Esophagus muscularis mucosa (tissue), 4 donors: ENCODE measurements around the gene PARD3B. TPM values are rescaled to one million over a fixed set of nuclear protein-coding genes. Genes with fewer than 3 reads are reported as not detected.

ENCODE experiments used
- DNase-seq: peaks from one replicate; pipeline ENCODE4 v3.0.0-alpha.2; 2017; ENCODE audit errors: extremely low spot score
- H3K27ac ChIP-seq, 4 donors: fragments of 200-600 bp; sonication (generic); replicated peaks in 1 of 4; 1 replicate in 3 of 4; 2 replicates in 1 of 4; pipeline ENCODE4 v1.5.1; 2016 to 2019; ENCODE audit warnings: mild to moderate bottlenecking in 1 of 4
- H3K27me3 ChIP-seq, 4 donors: fragments of 200-600 bp; sonication (generic); one replicate each; pipeline versions ENCODE4 v1.5.1 to v1.6.0; 2016 to 2019
- H3K36me3 ChIP-seq, 4 donors: fragments of 200-600 bp; sonication (generic); one replicate each; pipeline ENCODE4 v1.5.1; 2016 to 2019
- H3K4me1 ChIP-seq, 4 donors: fragments of 200-600 bp; sonication (generic); one replicate each; pipeline ENCODE4 v1.5.1; 2016 to 2019
- H3K4me3 ChIP-seq, 4 donors: fragments of 200-600 bp; sonication (generic); 1 replicate in 2 of 4; 2 replicates in 2 of 4; pipeline ENCODE4 v1.5.1; 2016 to 2019; ENCODE audit warnings: mild to moderate bottlenecking in 4 of 4, moderate library complexity in 1 of 4
- H3K9me3 ChIP-seq, 4 donors: fragments of 200-600 bp; sonication (generic); 1 replicate in 3 of 4; 2 replicates in 1 of 4; pipeline ENCODE4 v1.5.1; 2016 to 2019
- CTCF ChIP-seq, 3 experiments: fragments of 200-600 bp in 2 of 3; fragments of 450-650 bp in 1 of 3; sonication (generic) in 2 of 3; IDR thresholded peaks; one replicate each; pipeline ENCODE4 v1.5.1; 2017 to 2019; ENCODE audit warnings: antibody characterized with exemption in 3 of 3, mild to moderate bottlenecking in 2 of 3, moderate library complexity in 1 of 3
- EP300 ChIP-seq: sonication (generic); formaldehyde crosslinking; IDR thresholded peaks from one replicate; pipeline ENCODE4 v1.6.1; 2017; ENCODE audit warnings: antibody characterized with exemption
- POLR2A ChIP-seq: fragments of 450-650 bp; IDR thresholded peaks from one replicate; pipeline ENCODE4 v1.6.1; 2017; ENCODE audit warnings: antibody characterized with exemption, moderate library complexity, mild to moderate bottlenecking, low read depth
- POLR2AphosphoS5 ChIP-seq, 2 donors: sonication (generic); formaldehyde crosslinking; IDR thresholded peaks; one replicate each; pipeline ENCODE4 v1.6.1; 2017; ENCODE audit warnings: antibody characterized with exemption in 2 of 2
- WGBS: methylation state at CpG from one replicate; pipeline ENCODE4 v1.1.5; 2018; 5-methylcytosine and 5-hydroxymethylcytosine counted together
- intact Hi-C: fragments of 100-400 bp; cut with DNase I; formaldehyde crosslinking; loops from one replicate; pipeline ENCODE4 v1.15.1; 2023
- total RNA-seq, 4 donors: library from RNA; depleted of rRNA; stranded (reverse); fragments of >200 nt; gene quantifications; one replicate each; pipeline versions ENCODE4 v1.1.0 to v1.2.1, GENCODE V29; 2016

PARD3B gene
- total RNA-seq, 4 donors from 2014 or later, result 24.2 to 40.8 (median 32.5) TPM

GRCh38 chr2:205535001-205535400 lies 989.7 kb downstream of the PARD3B start:
- Histone ChIP-seq H3K36me3 (no peaks in the 10 kb centered on the region), H3K4me1 (peaks cover 0 to 6% (median 0%) of the 10 kb centered on the region in 4 donors), H3K4me3 (no peak overlapping the region), H3K9me3 (no peaks in the 10 kb centered on the region), H3K27me3 (no peaks in the 10 kb centered on the region), H3K27ac (no peak overlapping the region)
- DNase-seq, result no peak
- TF ChIP-seq POLR2AphosphoS5 (IDR thresholded peaks at IDR 0.05), result no peak
- TF ChIP-seq POLR2A, result no peak
- TF ChIP-seq CTCF (IDR thresholded peaks at IDR 0.05), result no peak
- 86% methylated on average over 3 of the region's 3 CpGs for WGBS
- intact Hi-C loops, result no loop called here

GRCh38 chr2:205539603-205540002 lies 994.3 kb downstream of the PARD3B start:
- H3K27me3 ChIP-seq, result no peaks in the 10 kb centered on the region
- no peak for DNase-seq
- no peak overlapping the region for H3K4me3 ChIP-seq
- no peaks in the 10 kb centered on the region for H3K9me3 ChIP-seq
- no peak overlapping the region for H3K27ac ChIP-seq
- WGBS, result 80% methylated on average over 5 of the region's 5 CpGs
- intact Hi-C loops, result no loop called here
- TF ChIP-seq EP300, result no peak
- no peak for TF ChIP-seq POLR2A
- TF ChIP-seq CTCF (IDR thresholded peaks at IDR 0.05), result no peak
- no peak for TF ChIP-seq POLR2AphosphoS5 (IDR thresholded peaks at IDR 0.05)
- peaks cover 0 to 17% (median 7%) of the 10 kb centered on the region in 4 donors for H3K4me1 ChIP-seq
- no peaks in the 10 kb centered on the region for H3K36me3 ChIP-seq

- DNase-seq, result no peak
- Histone ChIP-seq H3K4me1 (peaks cover 0 to 18% (median 8%) of the 10 kb centered on the region in 4 donors), H3K4me3 (no peak overlapping the region), H3K36me3 (no peaks in the 10 kb centered on the region), H3K27me3 (no peaks in the 10 kb centered on the region), H3K27ac (no peak overlapping the region), H3K9me3 (no peaks in the 10 kb centered on the region)
- intact Hi-C loops, result no loop called here
- TF ChIP-seq EP300 (no peak), CTCF (IDR thresholded peaks at IDR 0.05) (no peak), POLR2AphosphoS5 (IDR thresholded peaks at IDR 0.05) (no peak), POLR2A (no peak)
- 66% methylated on average over 5 of the region's 5 CpGs for WGBS
Observed at GRCh38 chr2:205540036-205540435, 994.8 kb downstream of the PARD3B start.

GRCh38 chr2:205543262-205543843 lies 998.1 kb downstream of the PARD3B start:
- Histone ChIP-seq H3K4me3 (no peak overlapping the region), H3K36me3 (no peaks in the 10 kb centered on the region), H3K27ac (no peak overlapping the region), H3K4me1 (peaks cover 0 to 20% (median 14%) of the 10 kb centered on the region in 4 donors), H3K9me3 (no peaks in the 10 kb centered on the region), H3K27me3 (no peaks in the 10 kb centered on the region)
- intact Hi-C loops, result no loop called here
- WGBS, result 87% methylated on average over 5 of the region's 5 CpGs
- DNase-seq, result no peak
- no peak for TF ChIP-seq EP300
- TF ChIP-seq POLR2A, result no peak
- TF ChIP-seq CTCF (IDR thresholded peaks at IDR 0.05), result no peak
- no peak for TF ChIP-seq POLR2AphosphoS5 (IDR thresholded peaks at IDR 0.05)
